ENCODE results near the gene CHST8. TPM values are rescaled to one million over a fixed set of nuclear protein-coding genes. Genes with fewer than 3 reads are reported as not detected.

Gene CHST8
- total RNA-seq, 1 experiment from 2014 or later = not detected

DNA sequence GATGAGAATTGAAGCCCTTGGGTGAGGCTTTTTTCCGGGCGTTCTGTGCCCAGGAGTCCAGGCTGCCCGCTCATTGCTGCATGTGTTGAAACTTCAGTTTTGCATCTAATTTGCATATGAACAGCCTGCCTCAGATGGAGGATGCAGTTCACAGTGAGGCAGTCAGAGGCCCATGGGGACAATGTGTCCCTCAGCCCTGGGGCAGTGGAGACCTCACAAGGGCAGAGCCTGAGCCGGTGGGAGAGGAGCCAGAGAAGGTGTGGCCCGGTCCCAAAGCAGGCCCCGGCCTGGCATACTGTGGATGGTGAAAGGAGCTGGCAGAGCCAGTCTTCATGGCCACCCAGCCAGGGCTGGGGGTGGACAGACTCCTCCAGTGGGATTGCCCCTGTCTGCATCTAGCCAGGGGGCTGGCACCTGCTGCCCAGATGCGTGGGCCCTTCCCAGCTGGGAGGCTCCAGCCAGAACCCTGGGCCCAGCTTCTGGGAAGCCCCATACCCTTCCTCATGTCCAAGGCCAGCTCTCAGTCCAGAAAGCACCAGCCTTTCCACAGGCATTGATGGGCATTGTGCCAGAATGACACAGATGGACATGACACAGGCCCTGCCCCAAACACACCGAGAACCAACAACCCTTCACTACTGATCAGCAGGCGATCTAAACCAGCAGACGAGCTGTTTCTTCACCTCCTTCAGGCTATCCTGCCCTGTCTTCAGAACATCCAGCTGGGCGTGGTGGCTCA lies 142.0 kb downstream of the CHST8 start:
- DNase-seq (ENCODE audit: low spot score) = no peak

GRCh38 chr19:33766623-33767022 lies 144.9 kb downstream of the CHST8 start:
- no peak for DNase-seq (ENCODE audit: low spot score)

GRCh38 chr19:33767898-33768413 lies 146.2 kb downstream of the CHST8 start:
- peak; percentile 29 for DNase-seq (ENCODE audit: low spot score)

DNA sequence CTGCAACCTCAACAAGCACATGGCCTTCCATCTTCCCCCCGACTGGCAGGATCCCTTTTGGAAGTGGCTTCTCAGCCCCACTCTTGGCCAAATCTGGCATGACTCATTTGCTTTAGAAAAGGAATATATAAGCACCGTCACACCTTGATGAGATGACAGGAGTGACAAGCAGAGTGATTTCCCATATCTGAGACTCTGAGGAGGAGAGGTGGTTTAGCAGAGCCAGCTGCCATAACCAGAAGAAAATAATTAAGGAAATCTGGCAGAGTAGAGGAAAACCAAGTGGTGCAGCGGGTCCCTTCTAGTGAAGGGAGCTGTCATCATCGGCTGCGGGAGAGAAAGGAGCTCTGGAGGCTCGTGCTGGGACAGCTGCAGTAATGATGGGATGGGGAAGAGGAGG lies 147.5 kb downstream of the CHST8 start:
- no peak for DNase-seq (ENCODE audit: low spot score)

- DNase-seq (ENCODE audit: low spot score) = no peak
Measured at GRCh38 chr19:33770107-33770506, 148.4 kb downstream of the CHST8 start.

GRCh38 chr19:33771384-33772101 lies 149.8 kb downstream of the CHST8 start:
- DNase-seq (ENCODE audit: low spot score) = peak; percentile 87

- DNase-seq (ENCODE audit: low spot score) = no peak
Measured at GRCh38 chr19:33772102-33772857, 150.5 kb downstream of the CHST8 start.

DNA sequence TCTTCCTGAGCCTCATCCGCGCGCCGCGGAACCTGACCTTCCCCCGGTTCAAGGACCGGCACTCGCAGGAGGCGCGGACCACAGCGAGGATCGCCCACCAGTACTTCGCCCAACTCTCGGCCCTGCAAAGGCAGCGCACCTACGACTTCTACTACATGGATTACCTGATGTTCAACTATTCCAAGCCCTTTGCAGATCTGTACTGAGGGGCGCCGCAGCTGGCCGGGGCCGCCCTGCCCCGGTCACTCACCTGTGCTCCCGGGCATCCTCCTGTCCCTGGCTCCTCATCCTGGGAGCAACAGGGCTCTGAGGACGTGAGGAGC lies 151.1 kb downstream of the CHST8 start:
- no peak for DNase-seq (ENCODE audit: low spot score)

DNA sequence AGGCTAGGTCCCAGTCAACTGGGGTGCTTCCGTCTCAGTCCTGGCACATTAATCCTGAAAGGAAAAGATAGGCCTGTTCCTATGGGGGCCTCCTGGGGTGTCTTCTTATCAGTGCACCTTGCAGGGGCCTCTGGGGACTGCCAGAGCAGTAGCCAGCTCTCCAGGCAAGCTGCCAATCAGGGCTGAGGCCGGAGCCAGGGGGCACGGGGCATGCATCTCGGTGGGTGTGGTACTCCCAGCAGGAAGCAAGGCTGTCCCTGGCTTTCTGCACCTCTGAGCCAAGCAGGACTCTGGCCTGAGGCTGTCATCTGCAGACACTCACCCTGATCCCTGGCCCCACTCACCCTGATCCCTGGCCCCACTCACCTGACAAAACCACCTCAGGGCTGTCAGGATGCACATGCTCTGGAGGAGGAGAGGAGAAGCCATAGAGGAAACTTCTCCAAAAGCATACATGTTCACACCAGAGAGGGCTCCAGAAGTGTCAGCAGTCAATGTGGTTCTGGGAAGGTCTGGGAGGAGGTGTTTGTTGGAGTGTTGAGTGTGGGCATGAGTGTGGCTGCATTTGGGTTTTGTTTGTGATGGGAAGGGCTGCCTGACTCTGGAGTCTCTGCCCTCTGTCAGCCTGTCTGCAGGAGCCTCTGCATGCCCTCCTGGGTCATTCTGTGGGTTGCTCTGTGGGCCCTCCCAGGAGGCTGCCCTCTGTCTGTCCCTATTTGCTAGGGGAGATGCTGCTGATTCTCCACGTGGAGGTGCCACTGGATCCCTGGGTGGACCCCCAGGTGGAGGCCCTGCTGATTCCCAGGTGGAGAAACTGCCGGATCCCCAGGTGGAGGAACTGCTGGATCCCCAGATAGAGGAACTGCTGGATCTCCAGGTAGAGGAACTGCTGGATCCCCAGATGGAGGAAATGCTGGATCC lies 152.2 kb downstream of the CHST8 start:
- DNase-seq (ENCODE audit: low spot score) = no peak

- no peak for DNase-seq (ENCODE audit: low spot score)
Measured at GRCh38 chr19:33774751-33775150, 153.0 kb downstream of the CHST8 start.

DNA sequence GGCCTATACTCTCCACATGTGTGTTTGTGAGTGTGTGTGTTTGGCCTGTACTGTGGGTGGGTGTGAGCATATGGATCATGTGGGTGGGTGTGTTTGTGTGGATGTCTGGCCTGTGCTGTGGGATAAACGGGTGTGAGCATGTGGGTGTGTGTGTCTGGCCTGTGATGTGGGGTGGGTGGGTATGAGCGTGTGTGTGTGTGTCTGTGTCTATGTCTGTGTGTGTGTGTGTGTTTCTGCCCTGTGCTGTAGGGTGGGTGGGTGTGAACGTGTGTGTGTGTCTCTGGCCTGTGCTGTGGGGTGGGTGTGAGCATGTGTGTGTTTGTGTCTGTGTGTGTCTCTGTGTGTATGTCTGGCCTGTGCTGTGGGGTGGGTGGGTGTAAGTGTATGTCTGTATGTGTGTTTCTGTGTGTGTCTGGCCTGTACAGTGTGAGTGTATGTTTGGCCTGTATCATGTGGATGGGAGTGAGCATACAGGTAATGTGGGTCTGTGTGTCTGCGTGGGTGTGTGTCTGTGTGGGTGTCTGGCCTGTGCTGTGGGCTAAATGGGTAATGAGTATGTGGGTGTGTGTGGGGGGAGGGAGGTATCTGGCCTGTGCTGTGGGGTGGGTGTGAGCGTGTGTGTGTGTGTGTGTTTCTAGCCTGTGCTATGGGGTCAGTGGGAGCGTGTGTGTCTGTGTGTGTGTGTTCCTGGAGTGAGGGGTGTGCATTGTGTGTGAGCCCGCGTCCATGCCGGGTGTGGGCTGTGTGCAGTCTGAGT lies 154.2 kb downstream of the CHST8 start:
- no peak for DNase-seq (ENCODE audit: low spot score)

- no peak for DNase-seq (ENCODE audit: low spot score)
Measured at GRCh38 chr19:33777351-33777750, 155.6 kb downstream of the CHST8 start.

- no peak for DNase-seq (ENCODE audit: low spot score)
Measured at GRCh38 chr19:33777753-33778088, 156.0 kb downstream of the CHST8 start.

- DNase-seq (ENCODE audit: low spot score) = peak; percentile 89
Measured at GRCh38 chr19:33778089-33778791, 156.5 kb downstream of the CHST8 start.

DNA sequence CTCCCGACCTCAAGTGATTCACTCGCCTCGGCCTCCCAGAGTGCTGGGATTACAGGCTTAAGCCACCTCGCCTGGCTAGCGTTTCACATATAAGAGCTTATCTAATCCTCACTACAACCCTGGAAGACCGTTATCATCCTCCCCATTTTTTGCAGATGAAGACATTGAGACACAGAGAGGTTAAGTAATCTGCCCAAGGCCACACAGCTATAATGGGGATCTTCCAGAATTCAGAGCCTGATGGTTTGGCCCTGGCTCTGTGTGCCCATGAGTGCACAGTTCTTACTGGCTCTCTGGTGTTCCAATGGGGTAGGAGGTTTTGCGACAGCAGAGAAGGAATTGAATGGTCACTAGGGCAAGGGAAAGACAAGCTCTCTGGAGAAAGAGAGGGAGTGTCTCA lies 158.1 kb downstream of the CHST8 start:
- DNase-seq (ENCODE audit: low spot score) = no peak

- DNase-seq (ENCODE audit: low spot score) = no peak
Measured at GRCh38 chr19:33780251-33780650, 158.5 kb downstream of the CHST8 start.

DNA sequence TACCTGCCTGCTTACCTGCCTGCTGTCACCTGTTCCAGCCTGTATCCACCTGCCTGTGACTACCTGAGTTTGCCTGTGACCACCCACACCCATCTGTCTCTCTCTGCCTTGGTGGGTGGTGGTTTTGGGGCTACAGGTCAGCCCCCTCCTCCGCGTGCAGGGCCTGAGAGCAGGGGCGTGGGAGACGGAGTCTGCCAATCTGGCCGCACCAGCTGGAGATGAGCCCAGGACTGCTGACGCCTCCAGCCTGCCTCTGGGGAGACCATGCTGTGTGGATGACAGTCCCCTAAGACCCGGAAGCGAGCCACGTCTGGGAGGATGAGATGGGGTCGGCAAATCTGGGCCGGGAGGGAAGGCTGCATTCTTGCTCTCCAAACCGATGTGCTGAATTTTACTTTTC lies 159.0 kb downstream of the CHST8 start:
- no peak for DNase-seq (ENCODE audit: low spot score)

DNA sequence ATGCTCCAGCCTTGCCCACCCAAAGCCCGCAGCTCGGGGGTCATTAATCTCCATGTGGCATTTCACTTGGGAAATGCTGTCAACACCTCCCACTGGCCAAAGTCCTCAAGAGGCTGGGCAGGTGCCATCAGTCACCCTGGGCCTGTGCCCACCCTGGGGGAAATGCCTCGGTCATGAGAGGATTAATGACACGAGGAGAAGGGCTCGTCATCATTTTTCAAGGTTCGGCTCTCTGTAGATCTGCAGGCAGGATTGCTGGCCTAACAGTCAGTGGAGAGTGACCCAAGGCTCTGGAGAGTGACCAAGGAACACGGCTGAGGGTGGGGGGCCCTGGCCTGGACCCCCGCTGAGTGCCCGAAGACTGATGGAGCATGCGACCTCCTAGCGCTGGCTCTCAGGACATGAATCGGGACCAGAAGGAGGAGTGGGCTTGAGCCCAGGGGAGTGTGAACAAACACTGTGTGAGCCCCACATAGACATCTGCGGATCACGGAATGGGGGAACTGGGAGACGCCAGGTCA lies 159.7 kb downstream of the CHST8 start:
- DNase-seq (ENCODE audit: low spot score) = no peak

- no peak for DNase-seq (ENCODE audit: low spot score)
Measured at GRCh38 chr19:33781996-33782395, 160.2 kb downstream of the CHST8 start.

DNA sequence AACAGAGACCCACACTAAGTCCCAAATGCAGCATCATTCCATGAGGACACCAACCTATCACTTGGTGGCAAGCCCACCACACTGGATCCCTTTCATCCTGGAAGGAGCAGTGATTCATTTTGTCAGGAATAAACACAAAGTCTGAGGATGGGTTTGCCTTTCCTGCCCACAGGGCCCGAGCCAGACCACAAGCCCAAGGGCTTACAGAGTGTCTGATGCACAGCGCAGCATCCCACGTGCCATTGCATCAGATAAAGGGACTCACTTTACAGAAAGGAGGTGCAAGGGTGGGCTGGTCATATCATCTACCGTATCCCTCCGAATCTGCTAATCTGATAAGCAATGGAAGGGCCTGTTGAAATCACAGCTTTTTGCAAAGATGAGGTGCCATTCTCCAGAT lies 162.7 kb downstream of the CHST8 start:
- no peak for DNase-seq (ENCODE audit: low spot score)
